GM18498 (cell line): ENCODE data around the gene PLIN5.
"Not testable (repeated sequence)": the region's sequence is repeated elsewhere in the genome, so short reads cannot be mapped to it uniquely, and the experiment has no call there.

Experiments
- ATAC-seq: cut with Tn5 transposase; IDR thresholded peaks from one replicate; pipeline ENCODE4 v1.9.1; 2021; ENCODE audit warnings: mild to moderate bottlenecking, moderate library complexity; ENCODE audit not compliant: unreplicated experiment

PLIN5 gene

DNA sequence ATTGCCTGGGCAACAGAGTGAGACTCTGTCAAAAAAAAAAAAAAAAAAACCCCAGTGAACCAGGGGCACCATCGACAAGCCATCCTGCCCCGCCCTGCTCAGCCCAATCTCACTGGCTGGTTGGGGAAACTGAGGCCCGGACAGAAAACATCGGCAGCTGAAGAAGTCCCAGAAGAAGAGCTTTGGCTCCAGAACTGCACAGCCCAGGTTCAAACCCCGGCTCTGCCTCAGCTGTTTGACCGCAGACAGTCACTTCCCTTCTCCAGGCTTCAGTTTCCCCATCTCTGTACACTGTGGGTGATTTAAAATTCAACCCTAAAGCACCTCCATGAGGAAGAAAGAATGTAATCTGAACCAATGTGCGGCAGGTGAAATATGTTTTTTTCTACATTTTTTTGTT is 33.9 kb upstream of the PLIN5 start:
- no peak for ATAC-seq

DNA sequence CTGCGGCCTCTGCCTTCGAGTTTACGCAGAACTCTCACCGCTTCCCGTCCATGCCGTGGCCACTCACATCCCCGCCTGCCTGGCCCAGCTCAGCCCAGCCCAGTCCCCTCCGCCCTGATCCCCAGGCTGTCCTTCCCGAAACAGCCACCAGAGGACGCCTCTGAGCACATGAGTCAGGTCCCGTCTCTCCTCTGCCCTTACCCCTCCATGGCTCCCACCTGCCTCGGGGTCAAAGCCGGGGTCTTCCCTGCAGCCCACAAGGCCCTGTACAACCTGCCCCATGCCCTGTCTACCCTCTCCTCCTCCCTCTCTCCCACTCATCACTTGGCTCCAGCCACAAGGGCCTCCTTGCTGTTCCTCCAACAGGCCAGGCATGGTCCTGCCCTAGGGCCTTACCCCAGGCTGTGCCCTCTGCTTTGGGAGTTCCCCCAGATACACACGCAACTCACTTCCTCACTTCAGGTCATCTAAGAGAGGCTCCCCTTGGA is 32.6 kb upstream of the PLIN5 start:
- ATAC-seq = no peak

DNA sequence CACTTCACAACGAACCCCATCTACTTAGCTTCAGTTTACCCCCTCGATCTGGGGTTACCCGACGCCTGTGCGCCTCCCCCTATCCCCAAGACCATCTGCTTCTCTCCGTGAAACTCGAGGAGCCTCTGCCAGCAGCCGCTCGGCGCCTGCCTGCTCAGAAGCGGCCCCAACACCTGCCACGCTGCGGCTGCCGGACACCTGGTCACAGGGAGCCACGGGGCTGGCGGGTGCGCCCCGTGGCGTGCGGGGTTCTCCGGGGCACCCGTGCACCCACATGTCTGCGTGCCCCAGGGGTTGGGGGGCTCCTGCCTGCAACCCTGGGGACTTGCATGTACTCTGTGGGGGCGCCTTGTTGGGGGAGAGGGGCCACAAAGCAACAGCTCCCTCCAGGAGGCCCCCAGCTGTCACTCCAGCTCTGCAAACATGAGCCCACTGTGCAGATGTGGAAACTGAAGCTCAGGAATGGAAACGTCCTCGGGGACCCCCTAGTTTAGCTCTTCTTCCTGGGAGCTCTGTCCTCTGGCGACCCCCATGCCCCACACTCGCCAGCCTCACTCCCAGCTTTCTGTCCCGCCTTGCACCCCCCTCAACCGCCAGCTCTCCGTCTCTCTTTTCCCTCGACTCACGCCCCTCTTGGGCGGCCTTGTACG is 31.5 kb upstream of the PLIN5 start:
- no peak for ATAC-seq

DNA sequence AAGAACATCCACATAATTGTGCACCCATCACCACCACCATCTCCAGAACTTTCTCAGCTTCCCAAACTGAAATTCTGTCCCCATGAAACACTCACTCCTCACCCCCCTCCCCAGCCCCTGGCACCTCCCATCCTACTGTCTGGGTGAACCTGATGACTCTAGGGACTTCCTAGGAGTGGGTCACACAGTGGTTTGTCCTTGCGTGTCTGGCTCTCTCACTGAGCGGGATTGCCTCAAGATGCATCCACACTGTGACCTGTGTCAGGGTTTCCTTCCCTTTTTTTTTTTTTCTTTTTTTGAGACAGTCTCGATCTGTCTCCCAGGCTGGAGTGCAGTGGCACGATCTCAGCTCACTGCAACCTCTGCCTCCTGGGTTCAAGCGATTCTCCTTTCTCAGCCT is 28.5 kb upstream of the PLIN5 start:
- not testable (repeated sequence) for ATAC-seq

DNA sequence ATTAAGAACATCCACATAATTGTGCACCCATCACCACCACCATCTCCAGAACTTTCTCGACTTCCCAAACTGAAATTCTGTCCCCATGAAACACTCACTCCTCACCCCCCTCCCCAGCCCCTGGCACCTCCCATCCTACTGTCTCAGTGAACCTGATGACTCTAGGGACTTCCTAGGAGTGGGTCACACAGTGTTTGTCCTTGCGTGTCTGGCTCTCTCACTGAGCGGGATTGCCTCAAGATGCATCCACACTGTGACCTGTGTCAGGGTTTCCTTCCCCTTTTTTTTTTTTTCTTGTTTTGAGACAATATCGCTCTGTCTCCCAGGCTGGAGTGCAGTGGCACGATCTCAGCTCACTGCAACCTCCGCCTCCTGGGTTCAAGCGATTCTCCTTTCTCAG is 27.1 kb upstream of the PLIN5 start:
- not testable (repeated sequence) for ATAC-seq

DNA sequence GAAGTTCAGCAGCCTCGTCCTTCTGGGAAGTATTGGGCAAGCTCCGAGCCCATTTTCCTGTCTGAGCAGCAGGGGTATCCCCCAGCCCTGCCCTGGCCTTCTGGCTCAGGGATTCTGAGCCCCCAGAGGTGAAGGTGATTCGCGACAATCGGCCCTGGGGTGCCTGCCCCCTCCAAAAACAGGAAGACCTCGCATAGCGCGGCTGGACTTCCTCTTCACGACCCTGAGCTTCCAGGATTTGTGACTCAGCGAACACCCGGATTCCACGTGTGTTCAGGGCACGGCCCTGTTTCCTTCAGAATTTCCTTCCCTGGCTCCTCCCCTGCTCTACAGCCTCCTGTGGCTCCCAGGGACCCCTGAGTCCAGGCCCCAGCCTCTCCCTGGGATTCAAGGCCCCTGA is 24.5 kb upstream of the PLIN5 start, which contains the start of gene SEMA6B:
Gene SEMA6B, minus strand, starts transcription at position 116 of the 400 bp plus-strand sequence. CDS start 1,227 bp downstream, outside the sequence.
- ATAC-seq = no peak

DNA sequence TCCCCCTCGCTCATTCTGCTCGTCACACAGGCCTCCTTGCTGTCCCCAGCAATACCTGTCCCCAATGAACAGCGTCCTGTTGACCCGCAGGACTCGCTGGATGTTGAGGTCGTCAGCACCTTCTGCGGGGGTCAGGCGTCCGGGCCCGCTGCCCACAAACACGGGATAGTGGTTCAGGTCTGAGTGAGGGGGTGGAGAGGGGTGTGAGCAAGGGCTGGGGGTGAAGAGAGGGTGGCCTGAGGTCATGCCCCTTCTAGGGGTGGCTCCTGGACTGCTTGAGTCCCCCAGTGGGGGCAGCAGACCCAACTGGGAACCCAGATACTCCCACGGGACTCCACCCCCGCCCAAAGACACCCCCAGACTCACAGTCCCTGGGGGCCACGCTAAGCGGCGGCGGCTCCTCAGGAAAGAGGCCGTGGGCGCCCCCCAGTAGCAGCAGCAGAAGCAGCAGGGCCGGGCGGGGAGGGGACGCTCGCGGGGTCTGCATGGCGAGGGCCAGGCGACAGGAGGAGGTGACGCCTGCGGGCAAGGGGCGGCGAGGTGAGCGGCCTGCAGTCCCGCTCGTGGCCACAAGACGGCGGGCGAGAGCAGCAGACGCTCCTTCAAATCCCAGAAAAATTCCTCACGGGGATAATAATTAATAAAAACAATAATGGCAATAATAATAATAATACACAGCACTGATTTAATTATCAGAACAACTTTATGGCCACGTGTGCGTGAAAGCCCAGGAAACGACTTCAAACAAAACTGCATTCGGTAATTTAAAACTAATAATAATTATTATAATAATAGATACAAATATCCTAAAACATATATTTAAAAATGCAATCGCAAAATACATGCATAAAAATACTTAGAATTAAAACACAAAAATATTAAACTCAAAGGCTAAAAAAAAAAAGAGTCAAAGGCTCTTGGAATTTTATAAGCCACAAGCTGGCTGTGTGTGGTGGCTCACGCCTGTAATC is 23.2 kb upstream of the PLIN5 start:
- no peak for ATAC-seq

DNA sequence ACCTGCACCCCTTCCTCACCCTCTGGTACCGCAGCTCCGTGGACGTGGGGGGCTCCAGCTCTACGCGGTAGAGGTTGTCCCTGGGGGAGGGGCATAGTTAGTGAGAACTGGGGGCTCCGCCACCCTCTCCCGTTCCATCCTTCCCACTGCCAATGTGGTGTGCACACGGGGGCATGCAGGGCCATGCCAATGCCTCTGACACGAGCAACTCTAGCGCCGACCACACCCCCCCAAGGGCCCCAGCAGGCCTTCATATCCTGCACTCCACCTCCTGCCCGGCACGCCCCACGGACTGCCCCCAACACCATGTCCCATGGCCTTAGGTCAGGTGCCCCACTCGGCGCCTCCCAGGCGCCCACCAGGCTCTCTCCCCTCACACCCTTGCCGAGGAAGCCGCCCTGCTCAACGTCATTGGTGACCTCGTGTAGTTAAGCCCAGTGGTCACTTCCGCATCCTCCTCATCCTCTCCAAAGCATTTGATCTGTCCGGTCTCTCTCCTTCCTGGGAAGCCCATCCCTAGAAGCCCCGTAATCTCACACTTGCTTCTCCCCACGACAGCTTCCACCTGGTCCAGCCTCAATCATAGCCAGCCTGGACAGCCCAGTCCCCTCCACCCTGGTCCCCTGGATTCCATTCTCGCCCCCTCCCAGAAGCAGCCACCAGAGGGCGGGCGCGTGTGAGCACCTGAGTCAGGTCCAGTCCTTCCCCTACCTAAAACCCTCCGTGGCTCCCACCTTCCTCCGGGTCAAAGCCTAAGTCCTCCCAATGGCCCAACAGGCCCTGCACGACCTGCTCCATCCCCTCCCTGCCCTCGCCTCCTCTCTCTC is 22.3 kb upstream of the PLIN5 start:
- ATAC-seq = no peak

DNA sequence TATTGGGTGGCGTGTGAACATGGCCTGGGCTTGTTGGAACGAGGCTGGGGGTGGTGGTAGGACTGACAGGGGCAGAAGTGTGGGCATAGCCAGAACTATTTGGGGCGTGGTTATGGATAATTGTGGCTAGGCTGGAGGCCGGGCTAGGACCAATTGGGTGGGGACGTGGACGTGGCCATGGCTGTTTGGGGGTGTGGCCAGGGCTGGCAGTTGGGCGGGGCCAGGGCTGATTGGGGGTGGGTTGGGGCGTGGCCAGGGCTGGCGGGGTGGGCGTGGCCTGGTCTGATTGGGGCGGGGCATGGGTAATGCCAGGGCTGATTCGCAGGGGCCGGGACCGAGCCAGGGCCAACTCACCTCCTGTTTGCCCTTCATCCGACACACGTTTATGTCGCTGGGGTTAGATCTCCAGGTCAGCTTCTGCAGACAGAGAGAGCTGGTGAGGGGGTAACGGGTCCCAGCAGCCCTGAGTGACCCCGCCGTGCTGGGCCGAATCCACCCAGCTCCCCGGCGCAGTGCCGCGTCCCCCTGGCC is 21.6 kb upstream of the PLIN5 start:
- no peak for ATAC-seq

DNA sequence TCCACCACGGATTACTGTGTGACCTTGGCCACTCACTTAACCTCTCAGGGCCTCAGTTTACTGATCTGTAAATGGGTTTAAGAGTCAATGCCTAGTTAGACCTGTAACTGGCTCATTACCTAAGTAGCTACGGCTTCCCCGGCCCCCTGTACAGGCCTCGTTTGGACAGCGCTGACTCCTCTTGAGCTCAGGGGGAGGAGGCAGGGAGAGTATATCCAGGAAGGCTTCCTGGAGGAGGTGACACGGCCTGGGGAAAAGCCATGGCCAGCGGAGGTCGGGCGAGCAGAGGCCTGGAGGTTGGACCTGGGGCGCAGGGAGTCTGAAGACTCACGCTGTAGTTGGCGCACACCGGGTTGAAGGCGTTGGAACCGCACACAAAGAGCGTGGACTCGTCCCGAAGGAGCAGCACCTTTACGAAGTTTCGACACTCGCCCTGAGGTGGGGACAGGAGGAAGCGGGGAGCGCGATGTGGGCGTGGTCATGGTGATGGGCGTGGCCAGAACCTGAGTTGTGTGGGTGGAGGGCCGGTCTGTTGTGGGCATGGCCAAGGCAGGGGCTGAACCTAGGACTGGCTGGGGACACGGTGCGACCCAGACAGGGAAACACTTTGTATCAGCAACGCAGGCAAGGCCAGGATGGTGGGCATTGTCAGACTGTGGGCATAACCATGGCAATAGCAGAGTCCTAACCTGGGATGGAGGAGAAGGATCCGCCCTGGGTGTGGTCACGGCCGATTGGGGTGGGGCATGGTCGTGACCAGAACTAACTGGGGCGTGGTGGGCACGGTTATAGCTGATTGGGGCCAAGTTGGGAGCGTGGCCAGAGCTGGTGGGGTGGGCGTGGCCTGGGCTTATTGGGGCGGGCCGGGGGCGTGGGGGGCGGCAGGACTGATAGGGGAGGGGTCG is 20.9 kb upstream of the PLIN5 start:
- ATAC-seq = no peak

DNA sequence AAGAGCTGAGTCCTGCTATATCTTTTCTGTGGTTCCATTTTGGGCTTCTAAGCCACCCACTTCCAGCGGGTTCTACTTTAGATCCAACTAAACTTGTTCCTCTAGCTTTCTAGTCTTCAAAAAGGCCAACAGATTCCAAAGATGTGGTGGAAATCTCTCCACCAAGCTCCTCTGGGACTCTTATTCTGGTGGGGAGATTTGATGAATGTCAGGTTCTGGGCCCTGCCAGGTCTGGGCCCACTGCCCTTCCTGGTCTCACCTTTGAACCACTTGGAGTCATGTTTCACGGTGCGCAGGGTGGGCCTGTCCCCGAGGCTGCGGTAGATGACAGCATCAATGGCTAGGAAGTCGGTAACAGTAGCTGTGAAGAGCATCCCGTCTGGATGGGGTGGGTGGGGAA is 19.7 kb upstream of the PLIN5 start:
- ATAC-seq = no peak

DNA sequence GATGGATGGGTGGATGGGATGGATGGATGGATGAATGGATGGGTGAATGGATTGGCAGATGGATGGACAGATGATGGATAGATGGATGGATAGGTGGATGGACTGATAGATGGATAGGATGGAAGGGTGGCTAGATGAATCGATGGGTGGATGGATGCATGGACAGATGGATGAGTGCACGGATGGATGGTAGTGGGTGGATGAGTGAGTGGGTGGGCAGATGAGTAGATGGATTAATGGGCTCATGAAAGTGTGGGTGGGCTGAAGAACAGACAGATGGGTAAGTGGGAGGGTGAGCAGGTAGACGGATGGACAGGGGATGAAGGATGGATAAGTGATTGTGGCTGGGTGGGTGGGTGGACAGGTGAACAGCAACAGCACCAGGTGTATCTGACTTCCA is 18.8 kb upstream of the PLIN5 start:
- no peak for ATAC-seq

DNA sequence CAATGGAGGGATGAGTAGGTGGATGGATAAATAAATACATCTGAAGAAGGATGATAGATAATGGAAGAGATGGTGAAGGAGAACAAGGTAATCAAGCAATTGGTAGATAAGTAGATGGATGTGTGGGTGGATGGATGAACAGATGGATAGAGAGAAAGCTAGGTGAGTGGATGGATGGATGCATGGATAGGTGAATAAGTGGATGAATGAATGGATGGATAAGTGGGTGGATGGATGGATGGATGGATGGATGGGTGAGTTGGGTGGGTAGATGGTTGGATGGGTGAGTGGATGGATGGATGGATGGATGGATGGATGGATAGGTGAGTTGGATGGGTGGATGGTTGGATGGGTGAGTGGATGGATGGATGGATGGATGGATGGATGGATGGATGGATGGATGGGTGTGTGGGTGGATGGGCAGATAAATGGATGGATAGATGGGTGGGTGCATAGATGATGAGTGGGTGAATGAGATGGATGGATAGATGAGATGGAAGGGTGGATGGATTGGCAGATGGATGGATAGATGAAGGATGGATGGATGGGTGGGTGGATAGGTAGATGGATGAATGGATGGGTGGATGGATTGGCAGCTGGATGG is 18.2 kb upstream of the PLIN5 start:
- no peak for ATAC-seq

DNA sequence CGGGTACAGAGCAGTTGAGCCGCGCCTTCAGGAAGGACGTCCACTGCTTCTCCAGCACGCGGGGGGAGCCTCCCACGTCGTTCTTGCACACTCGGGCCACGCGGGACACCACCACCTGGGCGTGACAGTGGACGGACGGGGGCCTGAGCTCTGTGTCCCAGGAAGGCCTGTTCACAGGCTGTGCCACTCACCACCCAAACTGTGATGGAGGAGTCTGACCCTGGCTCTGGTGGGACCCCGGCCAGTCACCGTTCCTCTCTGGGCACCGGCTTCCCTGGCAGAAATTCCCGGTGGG is 17.4 kb upstream of the PLIN5 start:
- ATAC-seq = no peak

DNA sequence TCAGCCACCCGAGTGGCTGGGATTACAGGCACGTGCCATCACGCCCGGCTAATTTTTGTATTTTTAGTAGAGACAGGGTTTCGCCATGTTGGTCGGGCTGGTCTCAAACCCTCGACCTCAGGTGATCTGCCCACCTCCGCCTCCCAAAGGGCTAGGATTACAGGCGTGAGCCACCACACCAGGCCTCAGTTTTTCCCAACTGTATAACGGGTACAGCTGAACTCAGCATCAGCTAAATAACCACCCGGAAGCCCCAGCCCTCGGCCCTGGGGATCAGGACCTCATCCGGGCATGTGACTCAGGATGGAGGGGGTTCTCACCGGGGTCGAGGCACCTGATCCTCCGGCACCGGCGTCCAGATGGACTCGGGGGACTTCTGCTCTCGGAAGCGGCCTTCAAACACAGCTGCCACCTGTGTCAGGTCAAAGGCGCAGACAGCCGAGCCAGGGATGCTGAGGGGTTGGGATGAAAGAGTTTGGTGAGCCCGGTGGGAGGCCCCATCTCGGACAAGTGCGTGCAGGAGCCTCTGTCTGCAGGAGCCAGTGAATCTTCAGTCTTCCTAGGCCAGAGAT is 15.5 kb upstream of the PLIN5 start:
- no peak for ATAC-seq

DNA sequence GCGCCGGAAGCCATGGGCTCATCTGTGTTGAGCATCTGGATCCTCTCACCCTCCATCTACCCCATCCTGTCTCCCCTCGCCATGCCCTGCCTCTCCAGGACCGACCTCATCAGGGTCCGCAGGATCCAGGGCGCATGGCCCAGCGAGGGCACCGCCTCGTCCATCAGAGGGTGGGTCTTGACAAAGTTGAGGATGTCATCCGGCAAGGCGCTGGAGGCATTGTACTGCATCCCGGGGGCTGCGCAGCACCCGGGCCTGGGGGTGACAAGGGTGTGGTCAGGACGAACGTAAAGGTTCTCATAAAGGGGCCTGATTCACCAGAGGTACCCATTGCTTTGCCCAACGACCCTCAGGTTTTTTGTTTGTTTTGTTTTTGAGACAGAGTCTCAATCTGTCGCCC is 15.0 kb upstream of the PLIN5 start:
- ATAC-seq = no peak

DNA sequence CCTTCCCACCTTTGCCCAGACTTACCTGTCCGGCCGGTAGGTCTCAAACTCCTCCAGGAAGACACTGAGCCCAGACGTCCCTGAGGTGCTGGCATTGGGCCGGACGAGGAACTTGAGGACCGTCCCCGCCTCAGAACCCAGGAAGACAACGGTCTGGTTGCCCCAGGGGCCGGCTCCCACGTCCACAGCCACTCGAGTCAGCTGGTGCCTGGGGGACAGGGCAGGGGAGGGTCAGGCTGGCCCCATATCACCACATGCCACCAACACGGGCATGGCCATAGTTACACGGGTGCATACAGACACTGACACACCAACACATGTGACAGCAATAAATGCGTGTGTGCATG is 13.2 kb upstream of the PLIN5 start:
- no peak for ATAC-seq

DNA sequence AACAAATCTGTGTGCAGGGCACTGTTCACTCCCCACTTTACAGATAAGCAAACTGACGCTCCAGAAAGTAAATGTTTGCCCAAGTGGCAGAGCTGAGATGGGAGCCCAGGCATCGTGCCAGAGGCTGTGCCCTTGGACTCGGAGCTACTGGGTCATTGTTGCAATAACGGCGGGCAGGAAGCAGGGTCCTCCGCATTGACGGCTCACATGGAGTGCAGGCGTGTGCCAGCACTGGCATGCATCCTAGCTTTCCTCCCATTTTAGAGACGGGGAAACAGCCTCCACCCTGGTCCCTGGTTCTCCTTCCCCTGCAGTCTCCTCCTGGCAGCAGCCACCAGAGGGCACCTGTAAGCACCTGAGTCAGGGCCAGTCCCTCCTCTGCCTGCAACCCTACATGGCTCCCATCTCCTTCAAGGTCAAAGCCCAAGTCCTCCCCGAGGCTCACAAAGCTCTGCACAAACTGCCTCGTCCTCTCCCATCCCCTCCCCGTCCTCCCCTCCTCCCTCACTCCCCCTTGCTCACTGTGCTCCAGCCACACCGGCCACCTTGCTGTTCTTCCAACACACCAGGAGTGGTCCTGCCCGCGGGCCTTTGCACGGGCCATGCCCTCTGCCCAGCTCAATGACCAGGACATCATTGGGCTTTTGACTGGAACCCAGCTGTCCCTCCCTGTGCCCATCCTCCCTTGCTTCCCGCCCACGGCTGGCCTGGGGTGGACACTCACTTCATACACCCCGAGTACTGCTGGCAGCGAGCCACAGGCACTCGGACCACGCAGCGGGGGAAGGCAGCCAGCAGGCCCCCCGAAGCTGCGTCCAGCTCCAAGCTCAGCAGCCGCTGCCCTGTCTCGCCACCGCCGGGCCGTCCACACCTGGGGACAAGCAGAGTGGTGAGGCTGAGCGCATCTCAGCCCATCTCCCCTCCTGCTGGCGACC is 12.5 kb upstream of the PLIN5 start:
- no peak for ATAC-seq
